CD14-positive monocyte (primary cell): ENCODE results near the gene TMEM178B. TPM values are rescaled to one million over a fixed set of nuclear protein-coding genes. Genes with fewer than 3 reads are reported as not detected.

Experiments
- DNase-seq, 3 donors: peaks; one replicate each; pipeline ENCODE4 v3.0.0-alpha.2; 2011 to 2022
- H2AFZ ChIP-seq: 2 replicates; pipeline ENCODE4 v1.6.0; 2012; ENCODE audit warnings: mild to moderate bottlenecking, low read depth, low read length, inconsistent platforms; ENCODE audit not compliant: insufficient read depth, poor library complexity, severe bottlenecking
- H3K27ac ChIP-seq, 2 donors: 1 replicate in 1 of 2; 2 replicates in 1 of 2; pipeline ENCODE4 v1.5.1; 2012 to 2013; ENCODE audit warnings: low read length in 2 of 2, control low read depth in 1 of 2, inconsistent platforms in 1 of 2, low read depth in 1 of 2, mild to moderate bottlenecking in 1 of 2
- H3K27me3 ChIP-seq, 2 donors: one replicate each; pipeline versions ENCODE4 v1.6.0 to v1.6.1; 2011 to 2013; ENCODE audit warnings: low read length in 2 of 2; ENCODE audit not compliant: control insufficient read depth in 2 of 2, insufficient read depth in 2 of 2
- H3K36me3 ChIP-seq, 2 donors: replicated peaks in 1 of 2; 1 replicate in 1 of 2; 2 replicates in 1 of 2; pipeline versions ENCODE4 v1.5.1 to v1.6.1; 2012 to 2013; ENCODE audit warnings: low read length in 2 of 2, control low read depth in 1 of 2, inconsistent platforms in 1 of 2, mild to moderate bottlenecking in 1 of 2; ENCODE audit not compliant: insufficient read depth in 2 of 2, control insufficient read depth in 1 of 2
- H3K4me1 ChIP-seq, 2 donors: 1 replicate in 1 of 2; 2 replicates in 1 of 2; pipeline versions ENCODE4 v1.5.1 to v1.6.1; 2012 to 2013; ENCODE audit warnings: low read length in 2 of 2, control low read depth in 1 of 2, inconsistent platforms in 1 of 2, mild to moderate bottlenecking in 1 of 2, moderate library complexity in 1 of 2; ENCODE audit not compliant: insufficient read depth in 2 of 2, control insufficient read depth in 1 of 2
- H3K4me2 ChIP-seq: replicated peaks from 2 replicates; pipeline ENCODE3; 2012; ENCODE audit warnings: low read length, moderate library complexity, mild to moderate bottlenecking; ENCODE audit not compliant: poor library complexity, severe bottlenecking; ENCODE audit errors: extremely low read depth
- H3K4me3 ChIP-seq, 3 experiments: fragments of 200-600 bp in 1 of 3; sonication (generic) in 1 of 3; replicated peaks in 1 of 3; 1 replicate in 2 of 3; 2 replicates in 1 of 3; pipeline ENCODE4 v1.5.1; 2011 to 2013; ENCODE audit warnings: low read length in 3 of 3, mild to moderate bottlenecking in 3 of 3, control low read depth in 2 of 3, low read depth in 2 of 3, inconsistent platforms in 1 of 3, moderate library complexity in 1 of 3
- H3K79me2 ChIP-seq: 2 replicates; pipeline ENCODE4 v1.6.0; 2012; ENCODE audit warnings: mild to moderate bottlenecking, control low read depth, inconsistent platforms, low read length, moderate library complexity; ENCODE audit not compliant: insufficient read depth
- H3K9ac ChIP-seq: 2 replicates; pipeline ENCODE4 v1.6.0; 2017; ENCODE audit warnings: low read length, mild to moderate bottlenecking; ENCODE audit not compliant: insufficient read depth, poor library complexity, severe bottlenecking
- H3K9me3 ChIP-seq, 2 donors: replicated peaks in 1 of 2; 1 replicate in 1 of 2; 2 replicates in 1 of 2; pipeline versions ENCODE4 v1.5.1 to v1.6.1; 2012 to 2013; ENCODE audit warnings: low read length in 2 of 2, control low read depth in 1 of 2; ENCODE audit not compliant: control insufficient read depth in 1 of 2, insufficient read depth in 1 of 2
- H4K20me1 ChIP-seq: 2 replicates; pipeline ENCODE4 v1.6.0; 2012; ENCODE audit warnings: mild to moderate bottlenecking, low read length, control low read depth, moderate library complexity; ENCODE audit not compliant: insufficient read depth
- H3K27ac Mint-ChIP-seq, 7 donors: one replicate each; pipeline ENCODE4 v1.8.0; 2020; ENCODE audit warnings: mild to moderate bottlenecking in 7 of 7, mixed read lengths in 7 of 7, moderate library complexity in 6 of 7, inconsistent platforms in 2 of 7
- H3K27me3 Mint-ChIP-seq, 3 donors: one replicate each; pipeline ENCODE4 v1.8.0; 2021 to 2022; ENCODE audit warnings: low read depth in 3 of 3, mild to moderate bottlenecking in 3 of 3, mixed read lengths in 3 of 3, moderate library complexity in 3 of 3, inconsistent platforms in 1 of 3
- H3K36me3 Mint-ChIP-seq, 2 donors: one replicate each; pipeline ENCODE4 v1.8.0; 2020; ENCODE audit warnings: mixed read lengths in 2 of 2, inconsistent platforms in 1 of 2, mild to moderate bottlenecking in 1 of 2
- H3K4me1 Mint-ChIP-seq: one replicate; pipeline ENCODE4 v1.8.0; 2020; ENCODE audit warnings: mild to moderate bottlenecking, mixed read lengths
- H3K4me3 Mint-ChIP-seq, 2 donors: one replicate each; pipeline ENCODE4 v1.8.0; 2020; ENCODE audit warnings: mild to moderate bottlenecking in 2 of 2, mixed read lengths in 2 of 2, moderate library complexity in 1 of 2
- H3K9me3 Mint-ChIP-seq, 7 donors: one replicate each; pipeline ENCODE4 v1.8.0; 2020 to 2022; ENCODE audit warnings: mixed read lengths in 7 of 7, mild to moderate bottlenecking in 6 of 7, moderate library complexity in 6 of 7, inconsistent platforms in 2 of 7
- WGBS: methylation state at CpG from one replicate; pipeline ENCODE4 v1.1.5; 2013; ENCODE audit warnings: missing lambda C conversion rate; ENCODE audit not compliant: insufficient coverage; 5-methylcytosine and 5-hydroxymethylcytosine counted together
- intact Hi-C, 2 donors: fragments of 100-400 bp; cut with micrococcal nuclease; formaldehyde crosslinking; loops; one replicate each; pipeline versions ENCODE4 v1.15.0 to v1.15.1; 2023
- polyA plus RNA-seq, 3 donors: library from polyadenylated mRNA; depleted of rRNA in 1 of 3; unstranded in 2 of 3; stranded (reverse) in 1 of 3; fragments of 300-500 nt in 2 of 3; fragments of >200 nt in 1 of 3; fragmentation: Illumina TruSeq in 2 of 3; gene quantifications; 1 replicate in 2 of 3; 2 replicates in 1 of 3; pipeline ENCODE4 v1.2.3, GENCODE V29; 2012 to 2021
- TF ChIP-seq, protein P1 (sequence below): fragments of 200-600 bp; IDR thresholded peaks from one replicate; pipeline ENCODE4 v1.8.0; 2022; ENCODE audit warnings: antibody characterized with exemption, mild to moderate bottlenecking

The TMEM178B gene
- polyA plus RNA-seq, 3 donors: not detected

DNA sequence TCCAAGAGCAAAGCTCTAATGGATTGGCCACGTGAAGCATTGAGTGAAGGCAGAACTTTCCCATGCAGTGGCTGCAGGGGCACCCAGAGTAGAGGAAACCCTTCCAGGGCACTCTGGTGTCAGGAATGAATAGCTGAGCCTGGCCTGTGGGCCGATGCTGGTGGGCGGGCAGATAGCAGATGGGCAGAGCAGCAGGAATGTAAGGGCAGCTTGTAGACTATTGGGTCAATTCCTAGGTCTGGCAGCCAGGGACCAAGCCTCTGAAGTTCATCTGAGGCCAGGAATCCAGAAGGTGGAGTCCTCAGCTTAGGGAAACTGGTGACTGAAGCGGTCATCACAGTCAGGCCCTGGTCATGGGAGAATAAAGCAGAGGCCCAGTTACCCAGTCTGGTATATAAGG lies 115.4 kb downstream of the TMEM178B start:
- Mint-ChIP-seq H3K27me3 (peaks cover 3 to 6% (median 4%) of the 10 kb centered on the region in 3 donors), H3K4me1 (no peaks in the 10 kb centered on the region), H3K9me3 (peaks cover 0 to 17% (median 10%) of the 10 kb centered on the region in 7 donors), H3K27ac (no peak overlapping the region), H3K4me3 (no peak overlapping the region), H3K36me3 (no peaks in the 10 kb centered on the region)
- Histone ChIP-seq H3K4me3 (no peak overlapping the region), H3K4me2 (no peak overlapping the region), H3K79me2 (no peaks in the 10 kb centered on the region), H3K4me1 (no peaks in the 10 kb centered on the region), H3K36me3 (no peaks in the 10 kb centered on the region), H3K9me3 (peaks cover 0 to 9% of the 10 kb centered on the region in 2 donors), H2AFZ (no peak overlapping the region), H4K20me1 (no peaks in the 10 kb centered on the region), H3K27me3 (no peaks in the 10 kb centered on the region), H3K27ac (no peak overlapping the region), H3K9ac (no peak overlapping the region)
- intact Hi-C loops: no loop called here
- DNase-seq: no peak
- TF ChIP-seq, protein P1, sequence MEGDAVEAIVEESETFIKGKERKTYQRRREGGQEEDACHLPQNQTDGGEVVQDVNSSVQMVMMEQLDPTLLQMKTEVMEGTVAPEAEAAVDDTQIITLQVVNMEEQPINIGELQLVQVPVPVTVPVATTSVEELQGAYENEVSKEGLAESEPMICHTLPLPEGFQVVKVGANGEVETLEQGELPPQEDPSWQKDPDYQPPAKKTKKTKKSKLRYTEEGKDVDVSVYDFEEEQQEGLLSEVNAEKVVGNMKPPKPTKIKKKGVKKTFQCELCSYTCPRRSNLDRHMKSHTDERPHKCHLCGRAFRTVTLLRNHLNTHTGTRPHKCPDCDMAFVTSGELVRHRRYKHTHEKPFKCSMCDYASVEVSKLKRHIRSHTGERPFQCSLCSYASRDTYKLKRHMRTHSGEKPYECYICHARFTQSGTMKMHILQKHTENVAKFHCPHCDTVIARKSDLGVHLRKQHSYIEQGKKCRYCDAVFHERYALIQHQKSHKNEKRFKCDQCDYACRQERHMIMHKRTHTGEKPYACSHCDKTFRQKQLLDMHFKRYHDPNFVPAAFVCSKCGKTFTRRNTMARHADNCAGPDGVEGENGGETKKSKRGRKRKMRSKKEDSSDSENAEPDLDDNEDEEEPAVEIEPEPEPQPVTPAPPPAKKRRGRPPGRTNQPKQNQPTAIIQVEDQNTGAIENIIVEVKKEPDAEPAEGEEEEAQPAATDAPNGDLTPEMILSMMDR: no peak
- WGBS: 89% methylated on average over 4 of the region's 4 CpGs

- no peak overlapping the region for H3K4me2 ChIP-seq
- H3K27me3 ChIP-seq: no peaks in the 10 kb centered on the region
- no peak overlapping the region for H3K27ac ChIP-seq
- Mint-ChIP-seq H3K4me1 (peaks cover 1% of the 10 kb centered on the region), H3K9me3 (peaks cover 4 to 24% (median 17%) of the 10 kb centered on the region in 7 donors), H3K4me3 (no peak overlapping the region), H3K27ac (no peak overlapping the region), H3K27me3 (peaks cover 3 to 4% (median 3%) of the 10 kb centered on the region in 3 donors), H3K36me3 (no peaks in the 10 kb centered on the region)
- TF ChIP-seq, protein P1: no peak
- no peaks in the 10 kb centered on the region for H3K79me2 ChIP-seq
- no peaks in the 10 kb centered on the region for H3K36me3 ChIP-seq
- no peak overlapping the region for H3K9ac ChIP-seq
- H3K9me3 ChIP-seq: peaks cover 0 to 16% of the 10 kb centered on the region in 2 donors
- WGBS: 100% methylated on average over 2 of the region's 5 CpGs
- no peak for DNase-seq
- H3K4me1 ChIP-seq: no peaks in the 10 kb centered on the region
- H4K20me1 ChIP-seq: no peaks in the 10 kb centered on the region
- no peak overlapping the region for H2AFZ ChIP-seq
- intact Hi-C loops: no loop called here
- no peak overlapping the region for H3K4me3 ChIP-seq
Measured at GRCh38 chr7:141190495-141190894, 116.6 kb downstream of the TMEM178B start.
